K562 (cell line): Measurements from ENCODE around the gene VPS50. TPM values are rescaled to one million over a fixed set of nuclear protein-coding genes. Genes with fewer than 3 reads are reported as not detected.

Source experiments
- ATAC-seq: fragments of 200-7000 bp; cut with Tn5 transposase; 3 replicates; pipeline ENCODE4 v1.9.1; 2020; ENCODE audit warnings: moderate library complexity
- BruUV-seq: library from RNA; stranded (reverse); fragments of 400-500 nt; replicated peaks from 2 replicates; lab custom pipeline; 2021; lab: Mats Ljungman, UMichigan
- CTCF ChIA-PET: fragments of 300-600 bp; formaldehyde crosslinking; extraction: SDS; loops from one replicate; lab custom pipeline; 2021; ENCODE audit warnings: low intra/inter-chr PET ratio; lab: Yijun Ruan, JAX
- POLR2A ChIA-PET: fragments of 300-600, 350-650 bp; sonication (Branson Sonifier 250); formaldehyde crosslinking; extraction: SDS; loops from one replicate; lab custom pipeline; 2021; ENCODE audit warnings: antibody characterized with exemption, inconsistent platforms; lab: Yijun Ruan, JAX
- DNase-seq, 4 experiments: peaks; one replicate each; pipeline versions ENCODE4 v3.0.0 to v3.0.0-alpha.2; 2011 to 2018; ENCODE audit warnings: low spot score in 3 of 4, mixed read lengths in 3 of 4; ENCODE audit errors: extremely low read depth in 1 of 4
- FAIRE-seq: peaks from 2 replicates; lab custom pipeline; 2011; peaks lifted over from hg19 to GRCh38; lab: Jason Lieb, UNC
- H2AFZ ChIP-seq: 2 replicates; pipeline ENCODE4 v1.6.0; 2011; ENCODE audit warnings: low read depth, low read length, control low read depth, inconsistent platforms
- H3K27ac ChIP-seq: fragments of 200-600 bp; 3 replicates; pipeline ENCODE4 v1.8.0; 2011; ENCODE audit warnings: low read depth, mild to moderate bottlenecking, control low read depth, inconsistent platforms, low read length, moderate library complexity, mixed read lengths; ENCODE audit errors: extremely low read depth
- H3K27me3 ChIP-seq, 2 experiments: fragments of 300-600 bp in 1 of 2; 2 replicates in 1 of 2; 3 replicates in 1 of 2; pipeline versions ENCODE4 v1.6.0 to v1.8.0; 2011; ENCODE audit warnings: inconsistent platforms in 2 of 2, low read length in 2 of 2, mild to moderate bottlenecking in 1 of 2, mixed read lengths in 1 of 2, moderate library complexity in 1 of 2; ENCODE audit not compliant: control insufficient read depth in 2 of 2, insufficient read depth in 2 of 2
- H3K36me3 ChIP-seq: fragments of 300-600 bp; 3 replicates; pipeline ENCODE4 v1.8.0; 2011; ENCODE audit warnings: mild to moderate bottlenecking, low read length, inconsistent platforms; ENCODE audit not compliant: control insufficient read depth, insufficient read depth
- H3K4me1 ChIP-seq, 2 experiments: fragments of 200-600 bp in 1 of 2; replicated peaks in 1 of 2; 2 replicates in 1 of 2; 3 replicates in 1 of 2; pipeline versions ENCODE4 v1.5.1 to v1.8.0; 2011; ENCODE audit warnings: inconsistent platforms in 2 of 2, low read length in 2 of 2, mild to moderate bottlenecking in 1 of 2, mixed read lengths in 1 of 2, moderate library complexity in 1 of 2; ENCODE audit not compliant: control insufficient read depth in 2 of 2, insufficient read depth in 2 of 2
- H3K4me2 ChIP-seq: 2 replicates; pipeline ENCODE4 v1.6.1; 2011; ENCODE audit warnings: low read length, control low read depth, inconsistent platforms, mixed read lengths; ENCODE audit not compliant: insufficient read depth
- H3K4me3 ChIP-seq: fragments of 200-600 bp; sonication (generic), shearing (Covaris generic); 2 replicates; pipeline ENCODE4 v1.5.1; 2016; ENCODE audit warnings: control low read depth, inconsistent platforms
- H3K79me2 ChIP-seq: fragments of 200-600 bp; 3 replicates; pipeline ENCODE4 v1.8.0; 2011; ENCODE audit warnings: low read length, inconsistent platforms; ENCODE audit not compliant: control insufficient read depth, insufficient read depth
- H3K9ac ChIP-seq, 2 experiments: 2 replicates each; pipeline versions ENCODE4 v1.6.0 to v1.6.1; 2011; ENCODE audit warnings: low read depth in 2 of 2, low read length in 2 of 2, control low read depth in 1 of 2, inconsistent platforms in 1 of 2, mild to moderate bottlenecking in 1 of 2, mixed read lengths in 1 of 2; ENCODE audit not compliant: insufficient read depth in 1 of 2
- H3K9me1 ChIP-seq: one replicate; pipeline ENCODE4 v1.6.0; 2011; ENCODE audit warnings: inconsistent platforms, mild to moderate bottlenecking, low read length, moderate library complexity; ENCODE audit not compliant: control insufficient read depth, insufficient read depth
- H3K9me3 ChIP-seq: replicated peaks from 2 replicates; pipeline ENCODE4 v1.5.1; 2011; ENCODE audit warnings: low read depth, low read length, inconsistent platforms; ENCODE audit not compliant: control insufficient read depth, insufficient read depth
- H4K20me1 ChIP-seq: replicated peaks from 2 replicates; pipeline ENCODE4 v1.6.1; 2011; ENCODE audit warnings: low read length, inconsistent platforms, mixed read lengths; ENCODE audit not compliant: control insufficient read depth, insufficient read depth
- CREBBP ChIP-seq: IDR thresholded peaks from one replicate; pipeline ENCODE4 v1.6.1; 2012; ENCODE audit warnings: low read depth, mild to moderate bottlenecking, control low read depth, inconsistent platforms, low read length
- DACH1 ChIP-seq: fragments of 450-650 bp; IDR thresholded peaks from 2 replicates; pipeline ENCODE4 v1.6.1; 2018; ENCODE audit not compliant: partially characterized antibody
- E2F1 ChIP-seq: sonication (generic); formaldehyde crosslinking; IDR thresholded peaks from 2 replicates; pipeline ENCODE4 v1.8.1; 2023; ENCODE audit warnings: mild to moderate bottlenecking, missing genetic modification reagents, moderate library complexity
- ELF2 ChIP-seq: fragments of 250-450 bp; sonication (Bioruptor Pico); IDR thresholded peaks from 2 replicates; pipeline ENCODE4 v1.5.0; 2021; ENCODE audit warnings: mild to moderate bottlenecking
- HDAC3 ChIP-seq: fragments of 450-650 bp; IDR thresholded peaks from 2 replicates; pipeline ENCODE4 v1.6.1; 2018; ENCODE audit warnings: borderline replicate concordance, mild to moderate bottlenecking, moderate library complexity; ENCODE audit not compliant: partially characterized antibody
- MCM5 ChIP-seq: fragments of 450-650 bp; IDR thresholded peaks from 2 replicates; pipeline ENCODE4 v1.6.1; 2016; ENCODE audit warnings: low read depth
- MXI1 ChIP-seq: IDR thresholded peaks from 2 replicates; pipeline ENCODE4 v1.6.1; 2011; ENCODE audit warnings: low read depth, mild to moderate bottlenecking, improper control_type of control experiment, low read length
- PYGO2 ChIP-seq: fragments of 450-650 bp; IDR thresholded peaks from 2 replicates; pipeline ENCODE4 v1.6.1; 2016; ENCODE audit warnings: mild to moderate bottlenecking, missing genetic modification characterization, moderate library complexity, missing compliant biosample characterization
- RBFOX2 ChIP-seq: fragments of 200-400 bp; formaldehyde crosslinking; IDR thresholded peaks from 2 replicates; pipeline ENCODE4 v1.6.1; 2017; ENCODE audit warnings: low read depth, mild to moderate bottlenecking, low read length, moderate library complexity
- RFX7 ChIP-seq: fragments of 250-450 bp; sonication (Bioruptor Pico); IDR thresholded peaks from 2 replicates; pipeline ENCODE4 v1.5.1; 2021; ENCODE audit warnings: mild to moderate bottlenecking
- SAFB2 ChIP-seq: fragments of 200-400 bp; formaldehyde crosslinking; IDR thresholded peaks from 2 replicates; pipeline ENCODE4 v1.6.1; 2018; ENCODE audit warnings: borderline replicate concordance, low read length, low read depth, moderate library complexity; ENCODE audit not compliant: severe bottlenecking
- SIN3B ChIP-seq: fragments of 450-650 bp; IDR thresholded peaks from 2 replicates; pipeline ENCODE4 v1.6.1; 2017; ENCODE audit warnings: low read depth, mild to moderate bottlenecking, moderate library complexity
- SREBF1 ChIP-seq: fragments of 150-350 bp; IDR thresholded peaks from 2 replicates; pipeline ENCODE4 v1.6.1; 2014; ENCODE audit warnings: antibody characterized with exemption, low read depth, low read length, borderline replicate concordance
- SRF ChIP-seq, 2 experiments: fragments of 250-450, 450-650 bp in 1 of 2; sonication (Bioruptor Pico) in 1 of 2; sonication (generic) in 1 of 2; formaldehyde crosslinking; IDR thresholded peaks; 2 replicates each; pipeline versions ENCODE4 v1.5.0 to v1.5.1; 2020 to 2022; ENCODE audit warnings: mild to moderate bottlenecking in 1 of 2, missing genetic modification reagents in 1 of 2
- TCF7L2 ChIP-seq: fragments of 150-350 bp; IDR thresholded peaks from 2 replicates; pipeline ENCODE4 v1.6.1; 2016; ENCODE audit warnings: low read depth, mild to moderate bottlenecking, low read length, moderate library complexity
- ZNF212 ChIP-seq: fragments of 450-650 bp; formaldehyde crosslinking; IDR thresholded peaks from 2 replicates; pipeline ENCODE4 v1.4.0; 2020; ENCODE audit warnings: mild to moderate bottlenecking
- ZNF436 ChIP-seq: fragments of 250-450, 450-650 bp; sonication (Bioruptor Pico); formaldehyde crosslinking; IDR thresholded peaks from 2 replicates; pipeline ENCODE4 v1.7.0; 2020; ENCODE audit warnings: mild to moderate bottlenecking
- ZNF740 ChIP-seq, 3 experiments: fragments of 200-800 bp in 1 of 3; sonication (Bioruptor generic) in 1 of 3; sonication (generic) in 1 of 3; formaldehyde crosslinking in 1 of 3; IDR thresholded peaks; 2 replicates each; pipeline versions ENCODE4 v1.6.1 to v1.8.0; 2016 to 2022; ENCODE audit warnings: mild to moderate bottlenecking in 2 of 3, missing compliant biosample characterization in 2 of 3, missing genetic modification characterization in 2 of 3, missing genetic modification reagents in 1 of 3
- whole genome bisulfite sequencing: fragments of 100-300 bp; shearing (Covaris generic); methylation state at CpG from one replicate; pipeline ENCODE4 v1.1.6; 2016; ENCODE audit warnings: low coverage, mixed read lengths; ENCODE audit not compliant: insufficient coverage; ENCODE audit errors: missing lambda C conversion rate; 5-methylcytosine and 5-hydroxymethylcytosine counted together
- in situ Hi-C: fragments of 300-500 bp; cut with MboI; formaldehyde crosslinking; loops from 4 replicates; pipeline ENCODE4 v1.15.0; 2018; ENCODE audit warnings: inconsistent platforms, mixed read lengths
- intact Hi-C: fragments of 100-400 bp; cut with micrococcal nuclease; formaldehyde crosslinking; loops from 2 replicates; pipeline ENCODE4 v1.14.2; 2022
- polyA plus RNA-seq, 8 experiments: library from polyadenylated mRNA; depleted of rRNA in 4 of 8; stranded (reverse) in 5 of 8; unstranded in 3 of 8; fragments of >200 nt; fragmentation: Nextera tagmentation in 2 of 8; fragmentation: Illumina TruSeq in 1 of 8; extraction: Ambion mirVana in 2 of 8; extraction: Trizol in 1 of 8; gene quantifications; 2 replicates each; pipeline versions ENCODE4 v1.2.1 to v1.2.3, GENCODE V29; 2011 to 2014; ENCODE audit warnings: inconsistent platforms in 1 of 8, missing spikeins in 1 of 8
- total RNA-seq, 7 experiments: library from RNA; depleted of rRNA in 6 of 7; stranded (reverse); fragments of >200 nt in 6 of 7; fragmentation: Illumina TruSeq in 2 of 7; extraction: Trizol in 2 of 7; gene quantifications; 2 replicates each; pipeline versions ENCODE4 v1.2.1 to v1.2.3, GENCODE V29; 2011 to 2021; ENCODE audit warnings: low replicate concordance in 1 of 7
- TF ChIP-seq, protein P1 (sequence below): fragments of 450-650 bp; IDR thresholded peaks from 2 replicates; pipeline ENCODE4 v1.6.1; 2016; ENCODE audit warnings: borderline replicate concordance

Gene VPS50
- total and polyA plus RNA-seq, 9 of the 15 experiments (the other 6 are each of a cell fraction or from before 2014, with no cell fraction given) = 10.5 to 29.4 (median 15.8) TPM

GRCh38 chr7:93399642-93400041, 167.5 kb downstream of the VPS50 start:
- H3K79me2 ChIP-seq = no peaks in the 10 kb centered on the region
- no TSS peak for BruUV-seq
- ChIA-PET CTCF (no interaction called here), POLR2A (no interaction called here)
- no peak overlapping the region for H3K4me3 ChIP-seq
- H3K27me3 ChIP-seq = no peaks in the 10 kb centered on the region; a peak in 1 of 5 replicates
- ATAC-seq (no peak), DNase-seq (no peak), FAIRE-seq (no peak)
- H3K9ac ChIP-seq = no peak overlapping the region
- intact Hi-C loops = no loop called here
- H3K9me3 ChIP-seq = no peaks in the 10 kb centered on the region
- no peak overlapping the region for H2AFZ ChIP-seq
- whole genome bisulfite sequencing = 2% methylated on average over 3 of the region's 3 CpGs
- H3K36me3 ChIP-seq = no peaks in the 10 kb centered on the region
- no peaks in the 10 kb centered on the region for H4K20me1 ChIP-seq
- no peak overlapping the region for H3K4me2 ChIP-seq
- H3K27ac ChIP-seq = no peak overlapping the region
- no peaks in the 10 kb centered on the region for H3K9me1 ChIP-seq
- in situ Hi-C loops = no loop called here
- 0 out of 5 replicates have a peak, but pooled peaks cover 0 to 2% of the 10 kb centered on the region in 2 experiments for H3K4me1 ChIP-seq
- TF ChIP-seq SRF (CRISPR knock-in tag; IDR thresholded peaks at IDR 0.05) (no peak), ZNF212 (CRISPR knock-in tag) (no peak), CREBBP (peak; percentile 28), E2F1 (no peak), MCM5 (no peak), HDAC3 (no peak), PYGO2 (tag) (no peak), ELF2 (no peak), SIN3B (no peak), RBFOX2 (no peak), MXI1 (no peak), ZNF436 (no peak), TCF7L2 (no peak), DACH1 (peak; percentile 92), SAFB2 (no peak), RFX7 (no peak), SREBF1 (no peak), ZNF740 (CRISPR knock-in tag; IDR thresholded peaks at IDR 0.05) (no peak), ZNF740 (tag; IDR thresholded peaks at IDR 0.05) (no peak)
- TF ChIP-seq, protein P1, sequence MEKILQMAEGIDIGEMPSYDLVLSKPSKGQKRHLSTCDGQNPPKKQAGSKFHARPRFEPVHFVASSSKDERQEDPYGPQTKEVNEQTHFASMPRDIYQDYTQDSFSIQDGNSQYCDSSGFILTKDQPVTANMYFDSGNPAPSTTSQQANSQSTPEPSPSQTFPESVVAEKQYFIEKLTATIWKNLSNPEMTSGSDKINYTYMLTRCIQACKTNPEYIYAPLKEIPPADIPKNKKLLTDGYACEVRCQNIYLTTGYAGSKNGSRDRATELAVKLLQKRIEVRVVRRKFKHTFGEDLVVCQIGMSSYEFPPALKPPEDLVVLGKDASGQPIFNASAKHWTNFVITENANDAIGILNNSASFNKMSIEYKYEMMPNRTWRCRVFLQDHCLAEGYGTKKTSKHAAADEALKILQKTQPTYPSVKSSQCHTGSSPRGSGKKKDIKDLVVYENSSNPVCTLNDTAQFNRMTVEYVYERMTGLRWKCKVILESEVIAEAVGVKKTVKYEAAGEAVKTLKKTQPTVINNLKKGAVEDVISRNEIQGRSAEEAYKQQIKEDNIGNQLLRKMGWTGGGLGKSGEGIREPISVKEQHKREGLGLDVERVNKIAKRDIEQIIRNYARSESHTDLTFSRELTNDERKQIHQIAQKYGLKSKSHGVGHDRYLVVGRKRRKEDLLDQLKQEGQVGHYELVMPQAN = no peak
